GM12878 (cell line): ENCODE results near the gene OR2AE1. TPM values are rescaled to one million over a fixed set of nuclear protein-coding genes. Genes with fewer than 3 reads are reported as not detected.

Experiments
- ATAC-seq: fragments of 200-7000 bp; cut with Tn5 transposase; 3 replicates; pipeline ENCODE4 v1.9.1; 2020; ENCODE audit warnings: mild to moderate bottlenecking, moderate library complexity
- BruUV-seq: library from RNA; stranded (reverse); fragments of 400-500 nt; replicated peaks from 2 replicates; lab custom pipeline; 2021; lab: Mats Ljungman, UMichigan
- CTCF ChIA-PET: fragments of 300-600 bp; sonication (Branson Sonifier 250); formaldehyde crosslinking; extraction: SDS; loops from one replicate; lab custom pipeline; 2021; ENCODE audit warnings: inconsistent platforms; lab: Yijun Ruan, JAX
- POLR2A ChIA-PET: fragments of 350-600 bp; formaldehyde crosslinking; extraction: SDS; loops from one replicate; lab custom pipeline; 2021; ENCODE audit warnings: inconsistent platforms; lab: Charles Lee
- RAD21 ChIA-PET: fragments of 300-600 bp; sonication (Branson Sonifier 250); formaldehyde crosslinking; loops from one replicate; lab custom pipeline; 2023; ENCODE audit warnings: antibody characterized with exemption; ENCODE audit not compliant: unreplicated experiment; lab: Charles Lee
- SMC1A ChIA-PET: fragments of 300-600 bp; sonication (Branson Sonifier 250); formaldehyde crosslinking; loops from one replicate; lab custom pipeline; 2023; ENCODE audit not compliant: unreplicated experiment, uncharacterized antibody; lab: Charles Lee
- DNase-seq: peaks from one replicate; pipeline ENCODE4 v3.0.0-alpha.2; 2011; ENCODE audit warnings: low read depth, low spot score
- FAIRE-seq: peaks from 3 replicates; lab custom pipeline; 2011; peaks lifted over from hg19 to GRCh38; lab: Jason Lieb, UNC
- H2AFZ ChIP-seq: 2 replicates; pipeline ENCODE4 v1.6.0; 2011; ENCODE audit warnings: low read depth, low read length, control low read depth; ENCODE audit not compliant: control insufficient read depth
- H3K27ac ChIP-seq: 2 replicates; pipeline ENCODE4 v1.5.1; 2011; ENCODE audit warnings: control low read depth; ENCODE audit not compliant: control insufficient read depth, insufficient read depth
- H3K27me3 ChIP-seq, 2 experiments: replicated peaks in 1 of 2; 2 replicates each; pipeline versions ENCODE4 v1.6.0 to v1.6.1; 2011; ENCODE audit warnings: low read length in 1 of 2; ENCODE audit not compliant: control insufficient read depth in 2 of 2, insufficient read depth in 2 of 2
- H3K36me3 ChIP-seq, 2 experiments: 2 replicates each; pipeline ENCODE4 v1.5.1; 2011; ENCODE audit warnings: low read length in 1 of 2; ENCODE audit not compliant: control insufficient read depth in 2 of 2, insufficient read depth in 2 of 2
- H3K4me1 ChIP-seq: 2 replicates; pipeline ENCODE4 v1.6.1; 2011; ENCODE audit warnings: mild to moderate bottlenecking, low read length, moderate library complexity, mixed read lengths; ENCODE audit not compliant: control insufficient read depth, insufficient read depth
- H3K4me2 ChIP-seq: 2 replicates; pipeline ENCODE4 v1.6.0; 2011; ENCODE audit warnings: control low read depth; ENCODE audit not compliant: control insufficient read depth, insufficient read depth
- H3K4me3 ChIP-seq: fragments of 200-600 bp; sonication (generic); 2 replicates; pipeline ENCODE4 v1.5.1; 2016
- H3K79me2 ChIP-seq: 2 replicates; pipeline ENCODE4 v1.6.0; 2011; ENCODE audit warnings: low read length; ENCODE audit not compliant: control insufficient read depth, insufficient read depth
- H3K9ac ChIP-seq: 2 replicates; pipeline ENCODE4 v1.8.0; 2011; ENCODE audit warnings: low read length, control low read depth, mixed read lengths; ENCODE audit not compliant: control insufficient read depth, insufficient read depth
- H3K9me3 ChIP-seq: replicated peaks from 3 replicates; pipeline ENCODE4 v1.5.1; 2011; ENCODE audit warnings: mild to moderate bottlenecking, low read length; ENCODE audit not compliant: control insufficient read depth, insufficient read depth
- H4K20me1 ChIP-seq: 2 replicates; pipeline ENCODE4 v1.6.0; 2011; ENCODE audit not compliant: control insufficient read depth, insufficient read depth
- CREB1 ChIP-seq: IDR thresholded peaks from 2 replicates; pipeline ENCODE4 v1.6.1; 2012; ENCODE audit warnings: low read depth, mild to moderate bottlenecking, inconsistent platforms
- E4F1 ChIP-seq: fragments of 450-650 bp; IDR thresholded peaks from 2 replicates; pipeline ENCODE4 v1.6.1; 2018; ENCODE audit warnings: borderline replicate concordance, mild to moderate bottlenecking; ENCODE audit not compliant: partially characterized antibody
- EP300 ChIP-seq, 2 experiments: fragments of 150-350 bp in 1 of 2; IDR thresholded peaks; 2 replicates each; pipeline ENCODE4 v1.6.1; 2011 to 2012; ENCODE audit warnings: low read depth in 2 of 2, low read length in 2 of 2, borderline replicate concordance in 1 of 2, improper control_type of control experiment in 1 of 2, inconsistent platforms in 1 of 2; ENCODE audit not compliant: control insufficient read depth in 1 of 2
- MYB ChIP-seq: fragments of 150-350 bp; IDR thresholded peaks from 2 replicates; pipeline ENCODE4 v1.6.1; 2014; ENCODE audit warnings: mild to moderate bottlenecking, low read depth, low read length, borderline replicate concordance
- NFIC ChIP-seq: IDR thresholded peaks from 2 replicates; pipeline ENCODE4 v1.6.1; 2012; ENCODE audit warnings: low read depth, mild to moderate bottlenecking, inconsistent platforms, low read length, moderate library complexity
- PAX5 ChIP-seq: IDR thresholded peaks from 2 replicates; pipeline ENCODE4 v1.6.1; 2011; ENCODE audit warnings: low read depth, low read length, borderline replicate concordance
- PML ChIP-seq: IDR thresholded peaks from 2 replicates; pipeline ENCODE4 v1.6.1; 2012; ENCODE audit warnings: low read length, inconsistent platforms
- POLR2A ChIP-seq: IDR thresholded peaks from 2 replicates; pipeline ENCODE4 v1.6.1; 2011; ENCODE audit warnings: low read depth, mild to moderate bottlenecking, low read length
- SIX5 ChIP-seq: IDR thresholded peaks from 2 replicates; pipeline ENCODE4 v1.6.1; 2011; ENCODE audit warnings: mild to moderate bottlenecking, low read depth, low read length, moderate library complexity; ENCODE audit not compliant: severe bottlenecking
- SUZ12 ChIP-seq: fragments of 200-600 bp; sonication (generic); IDR thresholded peaks from one replicate; pipeline ENCODE4 v1.6.1; 2018; ENCODE audit warnings: antibody characterized with exemption, mild to moderate bottlenecking; ENCODE audit not compliant: unreplicated experiment
- YBX1 ChIP-seq: fragments of 450-650 bp; IDR thresholded peaks from 2 replicates; pipeline ENCODE4 v1.6.1; 2016; ENCODE audit warnings: antibody characterized with exemption
- ZBED1 ChIP-seq: IDR thresholded peaks from 2 replicates; pipeline ENCODE4 v1.6.1; 2016; ENCODE audit warnings: borderline replicate concordance
- ZNF622 ChIP-seq: fragments of 450-650 bp; IDR thresholded peaks from 2 replicates; pipeline ENCODE4 v1.6.1; 2017; ENCODE audit warnings: mild to moderate bottlenecking, inconsistent platforms
- WGBS: methylation state at CpG from one replicate; pipeline ENCODE4 v1.1.6; 2016; ENCODE audit warnings: low lambda C conversion rate; ENCODE audit not compliant: insufficient replicate concordance, insufficient coverage; ENCODE audit errors: missing lambda C conversion rate; 5-methylcytosine and 5-hydroxymethylcytosine counted together
- in situ Hi-C: fragments of 300-500 bp; cut with MboI; formaldehyde crosslinking; loops from 9 replicates; pipeline ENCODE4 v1.14.3; 2018; ENCODE audit warnings: mixed read lengths
- intact Hi-C: fragments of 100-400 bp; cut with micrococcal nuclease; formaldehyde crosslinking; loops from one replicate; pipeline ENCODE4 v1.14.2; 2022; ENCODE audit not compliant: unreplicated experiment
- polyA plus RNA-seq, 11 experiments: library from polyadenylated mRNA; depleted of rRNA in 4 of 11; unstranded in 6 of 11; stranded (reverse) in 5 of 11; fragments of >200 nt; fragmentation: Nextera tagmentation in 4 of 11; fragmentation: Illumina TruSeq in 1 of 11; extraction: Ambion mirVana in 4 of 11; extraction: Trizol in 1 of 11; gene quantifications; 1 replicate in 1 of 11; 2 replicates in 10 of 11; pipeline versions ENCODE4 v1.2.1 to v1.2.3, GENCODE V29; 2011 to 2016; ENCODE audit warnings: inconsistent platforms in 2 of 11, missing spikeins in 2 of 11, low read depth in 1 of 11
- total RNA-seq, 4 experiments: library from RNA; depleted of rRNA in 3 of 4; stranded (reverse); fragments of >200 nt in 3 of 4; fragmentation: Illumina TruSeq in 1 of 4; extraction: Trizol in 1 of 4; gene quantifications; 2 replicates each; pipeline versions ENCODE4 v1.2.1 to v1.2.3, GENCODE V29; 2013 to 2021
- TF ChIP-seq, protein P1 (sequence below): fragments of 450-650 bp; IDR thresholded peaks from 2 replicates; pipeline ENCODE4 v1.6.1; 2017; ENCODE audit warnings: mild to moderate bottlenecking

The OR2AE1 gene
- total and polyA plus RNA-seq, 10 of the 15 experiments (the other 5 are each of a cell fraction or from before 2014, with no cell fraction given) = 0.05 to 0.34 (median 0.18) TPM; not detected in 4

- H3K9me3 ChIP-seq = no peaks in the 10 kb centered on the region
- TF ChIP-seq CREB1 = no peak
- ATAC-seq = no peak
- no peaks in the 10 kb centered on the region for H3K79me2 ChIP-seq
- intact Hi-C loops (no loop called here), in situ Hi-C loops (no loop called here)
- BruUV-seq = no TSS peak
- CTCF ChIA-PET = no interaction called here
- peaks cover 8% of the 10 kb centered on the region for H3K4me1 ChIP-seq
- no peak overlapping the region for H3K27ac ChIP-seq
- SMC1A ChIA-PET = no interaction called here
- RAD21 ChIA-PET = no interaction called here
- no peak overlapping the region for H3K4me2 ChIP-seq
- POLR2A ChIA-PET = no interaction called here
- peaks cover 9 to 31% of the 10 kb centered on the region in 2 experiments; a peak in 3 of 4 replicates for H3K36me3 ChIP-seq
- no peak overlapping the region for H3K9ac ChIP-seq
- FAIRE-seq = no peak
- H3K4me3 ChIP-seq = no peak overlapping the region
- H2AFZ ChIP-seq = no peak overlapping the region
- no peak for DNase-seq
- 100% methylated on average over 6 of the region's 6 CpGs for WGBS
- no peaks in the 10 kb centered on the region for H4K20me1 ChIP-seq
- no peaks in the 10 kb centered on the region for H3K27me3 ChIP-seq
Observed at GRCh38 chr7:99899830-99900519, 23.1 kb upstream of the OR2AE1 start.

- intact Hi-C loops = no loop called here
- no peak overlapping the region for H2AFZ ChIP-seq
- H3K4me3 ChIP-seq = no peak overlapping the region
- no TSS peak for BruUV-seq
- no peak overlapping the region for H3K9ac ChIP-seq
- peaks cover 9 to 31% of the 10 kb centered on the region in 2 experiments; a peak in 3 of 4 replicates for H3K36me3 ChIP-seq
- H4K20me1 ChIP-seq = no peaks in the 10 kb centered on the region
- in situ Hi-C loops = no loop called here
- no peak overlapping the region for H3K4me2 ChIP-seq
- no peak overlapping the region for H3K27ac ChIP-seq
- FAIRE-seq = no peak
- ChIA-PET POLR2A (no interaction called here), SMC1A (interaction anchor here (1.0 kb wide), 1 partner anchor 15 kb away, joined by 4 read pairs; no protein-coding TSS in a partner anchor), CTCF (no interaction called here), RAD21 (no interaction called here)
- H3K79me2 ChIP-seq = no peaks in the 10 kb centered on the region
- peaks cover 8% of the 10 kb centered on the region for H3K4me1 ChIP-seq
- DNase-seq = no peak
- 97% methylated on average over 3 of the region's 3 CpGs for WGBS
- H3K27me3 ChIP-seq = no peaks in the 10 kb centered on the region
- H3K9me3 ChIP-seq = no peaks in the 10 kb centered on the region
- no peak for ATAC-seq
- TF ChIP-seq E4F1 (no peak), SUZ12 (no peak), NFIC (no peak), PAX5 (no peak), PML (no peak), SIX5 (no peak), ZBED1 (no peak), ZNF622 (no peak), POLR2A (no peak), MYB (no peak), EP300 (IDR thresholded peaks at IDR 0.05; ENCODE audit: borderline replicate concordance in 1 of 2, control insufficient read depth in 1 of 2, low read depth in 2 of 2, low read length in 2 of 2) (no peak), YBX1 (no peak)
- TF ChIP-seq, protein P1, sequence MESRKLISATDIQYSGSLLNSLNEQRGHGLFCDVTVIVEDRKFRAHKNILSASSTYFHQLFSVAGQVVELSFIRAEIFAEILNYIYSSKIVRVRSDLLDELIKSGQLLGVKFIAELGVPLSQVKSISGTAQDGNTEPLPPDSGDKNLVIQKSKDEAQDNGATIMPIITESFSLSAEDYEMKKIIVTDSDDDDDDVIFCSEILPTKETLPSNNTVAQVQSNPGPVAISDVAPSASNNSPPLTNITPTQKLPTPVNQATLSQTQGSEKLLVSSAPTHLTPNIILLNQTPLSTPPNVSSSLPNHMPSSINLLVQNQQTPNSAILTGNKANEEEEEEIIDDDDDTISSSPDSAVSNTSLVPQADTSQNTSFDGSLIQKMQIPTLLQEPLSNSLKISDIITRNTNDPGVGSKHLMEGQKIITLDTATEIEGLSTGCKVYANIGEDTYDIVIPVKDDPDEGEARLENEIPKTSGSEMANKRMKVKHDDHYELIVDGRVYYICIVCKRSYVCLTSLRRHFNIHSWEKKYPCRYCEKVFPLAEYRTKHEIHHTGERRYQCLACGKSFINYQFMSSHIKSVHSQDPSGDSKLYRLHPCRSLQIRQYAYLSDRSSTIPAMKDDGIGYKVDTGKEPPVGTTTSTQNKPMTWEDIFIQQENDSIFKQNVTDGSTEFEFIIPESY = no peak
Observed at GRCh38 chr7:99898836-99899235, 22.0 kb upstream of the OR2AE1 start.
